HS-27A (cell line): ENCODE data around the gene ASIC1.

ENCODE experiments used
- DNase-seq: peaks from one replicate; pipeline ENCODE4 v3.0.0-alpha.2; 2012; ENCODE audit warnings: low read depth, missing footprints

Gene ASIC1

GRCh38 chr12:50084775-50085614, 27.6 kb downstream of the ASIC1 start, which contains the start of gene SMARCD1:
TSS of gene SMARCD1 (plus strand) at chr12:50085342. CDS start at chr12:50085370, 28 bp downstream.
- peak; percentile 77 for DNase-seq

GRCh38 chr12:50085615-50086072, 28.2 kb downstream of the ASIC1 start:
- DNase-seq: no peak

DNA sequence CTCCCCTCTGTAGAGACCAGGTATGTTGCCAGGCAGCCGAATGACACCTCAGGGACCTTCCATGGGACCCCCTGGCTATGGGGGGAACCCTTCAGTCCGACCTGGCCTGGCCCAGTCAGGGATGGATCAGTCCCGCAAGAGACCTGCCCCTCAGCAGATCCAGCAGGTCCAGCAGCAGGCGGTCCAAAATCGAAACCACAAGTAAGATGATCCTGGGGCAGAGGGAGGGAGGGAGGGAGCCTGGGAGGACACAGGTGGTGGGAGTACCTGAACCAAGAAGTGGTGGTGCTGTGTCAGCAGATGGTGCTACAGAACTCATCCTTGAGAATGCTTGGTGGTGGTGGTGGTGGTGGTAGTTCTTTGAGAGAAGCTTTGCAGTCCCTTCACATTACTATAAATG, 28.8 kb downstream of the ASIC1 start:
- no peak for DNase-seq

DNA sequence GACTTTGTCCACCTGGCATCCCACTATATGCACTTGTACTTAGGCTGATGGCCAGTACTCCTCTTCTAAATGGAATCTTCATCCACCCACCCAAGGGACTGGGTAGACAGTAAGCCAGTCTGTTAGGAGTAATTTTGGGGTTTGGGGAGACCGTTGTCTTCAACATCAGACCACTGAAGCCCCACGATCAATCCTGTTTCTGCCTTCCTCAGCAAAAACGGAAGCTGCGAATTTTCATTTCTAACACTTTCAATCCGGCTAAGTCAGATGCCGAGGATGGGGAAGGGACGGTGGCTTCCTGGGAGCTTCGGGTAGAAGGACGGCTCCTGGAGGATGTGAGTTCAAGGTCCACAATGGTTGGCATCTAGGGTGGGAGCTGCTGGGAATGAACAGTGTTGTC, 29.8 kb downstream of the ASIC1 start:
- no peak for DNase-seq

GRCh38 chr12:50087995-50088394, 30.6 kb downstream of the ASIC1 start:
- no peak for DNase-seq

- DNase-seq: no peak
These were observed 31.4 kb downstream of the ASIC1 start for GRCh38 chr12:50088577-50089335.

DNA sequence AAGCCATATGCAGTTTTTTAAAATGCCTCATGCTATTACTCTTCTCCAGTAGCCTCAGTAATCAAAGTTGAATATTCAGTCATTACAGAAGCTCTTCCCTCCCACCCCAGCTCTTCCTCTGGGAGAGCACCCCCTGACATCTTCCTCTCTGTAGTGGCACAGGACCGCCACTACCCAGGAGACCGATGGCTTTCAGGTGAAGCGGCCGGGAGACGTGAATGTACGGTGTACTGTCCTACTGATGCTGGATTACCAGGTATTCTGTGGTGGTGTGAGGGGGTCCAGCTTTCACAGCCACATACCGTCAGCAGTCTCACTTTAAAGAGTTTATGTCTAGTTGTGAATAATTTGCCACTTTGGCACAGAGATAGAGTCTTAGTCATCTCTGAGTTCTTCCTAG, 32.3 kb downstream of the ASIC1 start:
- DNase-seq: no peak

DNA sequence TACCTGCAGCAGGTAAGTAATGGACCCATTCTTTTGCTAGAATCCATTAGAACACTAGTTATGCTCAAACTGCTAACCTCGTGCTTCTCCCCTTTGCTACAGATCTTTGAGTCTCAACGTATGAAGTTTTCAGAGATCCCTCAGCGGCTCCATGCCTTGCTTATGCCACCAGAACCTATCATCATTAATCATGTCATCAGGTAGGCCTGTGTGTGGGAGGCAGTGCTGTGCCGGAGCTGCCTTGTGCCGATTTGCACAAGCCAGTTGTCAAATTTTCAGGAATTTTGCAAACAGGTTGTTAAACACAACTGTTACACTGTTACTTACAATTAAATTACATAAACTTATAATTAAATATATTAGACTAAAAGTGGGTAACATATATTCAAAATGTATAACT, 33.0 kb downstream of the ASIC1 start:
- no peak for DNase-seq

DNA sequence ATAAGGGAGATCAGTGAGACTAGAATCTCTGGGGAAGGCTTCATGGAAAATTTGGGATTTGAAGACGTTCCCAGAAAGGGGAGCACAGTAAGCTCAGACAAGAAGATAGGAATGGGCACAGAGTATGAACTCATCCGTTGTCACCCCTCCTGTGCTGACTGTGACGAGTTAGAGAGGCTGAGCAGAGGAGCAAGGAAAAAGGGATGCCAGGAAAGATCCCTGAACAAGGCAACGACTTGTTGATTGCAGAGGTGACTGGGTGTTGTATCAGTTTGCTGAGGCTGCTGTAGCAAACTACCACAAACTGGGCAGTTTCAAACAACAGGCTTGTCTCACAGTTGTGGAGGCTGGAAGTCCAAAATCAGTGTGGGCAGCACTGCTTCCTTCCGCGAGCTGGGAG, 40.6 kb downstream of the ASIC1 start:
- no peak for DNase-seq

DNA sequence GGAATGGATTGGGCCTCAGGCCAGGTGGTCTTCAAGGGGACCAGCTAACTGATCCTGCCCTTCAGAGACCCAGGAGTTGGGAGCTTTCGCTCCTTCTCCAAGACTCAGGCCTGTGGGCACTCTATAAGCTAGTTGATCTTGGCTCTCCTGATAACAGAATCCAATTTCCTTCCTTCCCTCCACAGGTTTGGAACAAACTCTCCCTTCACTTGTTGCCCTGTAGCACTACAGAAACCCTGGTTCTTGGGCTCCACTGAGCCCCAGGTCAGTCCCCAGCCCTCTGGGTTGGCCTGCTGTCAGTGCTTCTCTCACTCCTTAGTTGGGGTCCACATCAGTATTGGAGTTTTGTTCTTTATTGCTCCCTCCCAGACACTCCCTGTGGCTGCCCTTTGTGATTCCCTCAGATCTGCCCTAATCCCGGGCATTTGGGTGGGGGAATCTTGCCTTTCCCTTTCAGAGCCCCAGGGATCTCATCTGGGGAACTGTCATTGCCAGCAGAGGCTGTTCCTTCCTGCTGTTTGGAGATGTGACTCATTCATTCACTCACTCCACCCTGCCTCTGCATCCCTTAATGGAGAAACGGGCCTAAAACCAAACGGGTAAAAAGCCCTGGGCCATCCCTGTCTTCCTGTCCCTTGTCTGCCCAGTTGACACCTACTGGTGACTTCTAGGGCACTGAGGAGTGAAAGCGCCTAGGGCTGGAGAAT, 42.1 kb downstream of the ASIC1 start:
- no peak for DNase-seq

GRCh38 chr12:50100561-50100960, 43.2 kb downstream of the ASIC1 start:
- DNase-seq: no peak

- no peak for DNase-seq
These were observed 44.3 kb downstream of the ASIC1 start for GRCh38 chr12:50101663-50102062.

DNA sequence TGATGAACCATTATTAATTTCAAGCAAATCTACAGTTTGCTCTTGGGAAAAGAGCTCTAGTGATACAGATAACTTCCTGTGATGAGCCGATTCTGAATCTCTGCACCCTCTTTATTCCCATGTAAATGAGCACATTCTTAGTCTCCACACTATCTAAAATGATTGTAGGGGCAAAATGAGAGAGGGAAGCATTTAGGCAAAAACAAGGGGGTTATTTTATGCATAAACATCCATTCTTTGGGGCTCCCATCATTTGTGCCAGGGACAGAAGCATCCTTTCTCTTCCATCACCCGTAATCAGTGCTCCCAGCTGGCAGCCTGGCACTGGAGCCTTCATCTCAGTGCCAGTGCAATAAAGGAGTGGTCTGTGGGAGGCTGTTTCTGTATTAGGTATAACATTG, 44.7 kb downstream of the ASIC1 start:
- no peak for DNase-seq

- no peak for DNase-seq
These were observed 45.4 kb downstream of the ASIC1 start for GRCh38 chr12:50102646-50103309.

DNA sequence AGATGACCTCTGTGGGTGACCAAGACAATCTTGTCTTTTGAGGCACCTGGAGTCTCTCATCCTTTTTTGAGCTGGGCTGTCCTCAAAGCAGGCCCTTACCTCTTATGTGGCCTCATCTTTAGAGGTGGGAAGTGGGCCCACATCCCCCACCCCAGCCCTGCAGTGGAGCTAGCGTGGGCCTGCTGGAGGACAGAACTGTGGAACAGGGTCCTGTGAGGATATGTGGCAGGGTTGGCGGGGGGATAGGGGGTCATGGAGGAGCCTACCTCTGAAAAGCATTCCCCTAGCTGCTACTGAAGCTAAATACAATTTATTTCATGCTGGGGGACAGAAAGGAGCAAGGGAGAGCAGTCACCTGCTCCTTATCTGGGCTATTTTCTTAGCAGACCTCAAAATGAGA, 46.0 kb downstream of the ASIC1 start:
- no peak for DNase-seq

- DNase-seq: no peak
These were observed 46.4 kb downstream of the ASIC1 start, which contains the start of gene GPD1 for GRCh38 chr12:50103767-50104321. TSS of gene GPD1 (plus strand) at chr12:50104008. CDS start at chr12:50104051, 43 bp downstream.

GRCh38 chr12:50104417-50105366, 47.3 kb downstream of the ASIC1 start:
- no peak for DNase-seq

DNA sequence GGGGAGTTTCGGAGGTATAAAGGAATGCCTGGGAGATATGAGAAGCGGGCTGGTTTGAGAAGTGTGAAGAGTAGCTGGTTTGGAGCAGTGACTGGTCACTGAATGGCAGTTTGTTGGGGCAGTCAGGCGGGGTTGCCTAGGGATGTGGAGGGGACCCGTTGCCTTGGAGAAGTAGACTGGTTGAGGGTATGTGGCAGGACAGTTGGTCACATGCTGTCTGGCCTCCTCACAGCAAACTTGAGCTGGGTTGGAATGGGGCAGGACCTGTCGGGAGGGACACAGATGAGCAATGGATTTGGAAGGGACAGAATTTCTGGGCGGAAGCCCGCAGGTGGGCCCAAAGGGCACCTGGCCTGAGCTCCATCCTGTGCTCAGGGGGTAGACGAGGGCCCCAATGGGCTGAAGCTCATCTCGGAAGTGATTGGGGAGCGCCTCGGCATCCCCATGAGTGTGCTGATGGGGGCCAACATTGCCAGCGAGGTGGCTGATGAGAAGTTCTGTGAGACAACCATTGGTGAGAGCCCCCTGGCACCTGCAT, 48.6 kb downstream of the ASIC1 start:
- no peak for DNase-seq

DNA sequence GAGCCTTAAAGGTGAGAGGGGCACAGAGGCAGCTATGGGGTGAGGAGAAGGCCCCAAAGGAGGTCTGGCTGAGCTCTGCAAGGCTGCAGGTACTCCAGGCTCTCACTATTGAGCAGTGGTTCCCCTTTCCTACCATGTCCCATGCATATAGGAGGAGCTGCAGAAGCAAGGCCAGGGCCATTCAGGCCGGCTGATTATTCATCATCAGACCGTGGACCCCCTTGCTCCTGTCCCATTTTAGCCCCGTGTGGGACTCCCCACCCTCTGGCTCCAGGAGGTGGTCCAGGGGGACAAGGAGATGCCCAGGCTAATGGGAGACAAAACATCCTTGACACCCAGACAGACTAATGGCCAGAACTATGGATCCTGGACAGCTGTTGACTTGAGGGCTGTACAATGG, 49.5 kb downstream of the ASIC1 start:
- DNase-seq: no peak
